HEK293 (cell line): ENCODE results near the gene TNFRSF14.

ENCODE experiments used
- CTCF ChIP-seq: fragments of 450-650 bp; formaldehyde crosslinking; IDR thresholded peaks from 2 replicates; pipeline ENCODE4 v1.5.1; 2016; ENCODE audit warnings: missing biosample characterization, missing genetic modification characterization
- GLI4 ChIP-seq: fragments of 450-650 bp; formaldehyde crosslinking; IDR thresholded peaks from 2 replicates; pipeline ENCODE4 v1.5.1; 2016; ENCODE audit warnings: missing biosample characterization, missing genetic modification characterization
- ZFP37 ChIP-seq: fragments of 450-650 bp; formaldehyde crosslinking; IDR thresholded peaks from 2 replicates; pipeline ENCODE4 v1.5.1; 2016; ENCODE audit warnings: missing biosample characterization, missing genetic modification characterization
- ZFP41 ChIP-seq: fragments of 450-650 bp; formaldehyde crosslinking; IDR thresholded peaks from 2 replicates; pipeline ENCODE4 v1.5.1; 2016; ENCODE audit warnings: missing biosample characterization, missing genetic modification characterization, borderline replicate concordance
- ZNF266 ChIP-seq: fragments of 450-650 bp; formaldehyde crosslinking; IDR thresholded peaks from 2 replicates; pipeline ENCODE4 v1.5.1; 2016; ENCODE audit warnings: missing biosample characterization, missing genetic modification characterization, low read depth
- ZNF274 ChIP-seq, 2 experiments: fragments of 200-500 bp in 1 of 2; fragments of 450-650 bp in 1 of 2; sonication (Bioruptor generic) in 1 of 2; formaldehyde crosslinking in 1 of 2; IDR thresholded peaks; 2 replicates each; pipeline versions ENCODE4 v1.5.1 to v1.6.1; 2014 to 2016; ENCODE audit warnings: borderline replicate concordance in 1 of 2, inconsistent platforms in 1 of 2, low read length in 1 of 2, missing biosample characterization in 1 of 2, missing genetic modification characterization in 1 of 2
- ZSCAN5A ChIP-seq: fragments of 450-650 bp; formaldehyde crosslinking; IDR thresholded peaks from 2 replicates; pipeline ENCODE4 v1.5.1; 2016; ENCODE audit warnings: missing biosample characterization, missing genetic modification characterization

- no peak for TF ChIP-seq GLI4 (tag by site-specific recombination)
- no peak for TF ChIP-seq ZSCAN5A (tag by site-specific recombination)
- TF ChIP-seq CTCF (tag by site-specific recombination): no peak
- no peak for TF ChIP-seq ZFP41 (tag by site-specific recombination)
- no peak for TF ChIP-seq ZFP37 (tag by site-specific recombination)
- TF ChIP-seq ZNF274 (IDR thresholded peaks at IDR 0.05; ENCODE audit: low read length): no peak
- TF ChIP-seq ZNF274 (tag by site-specific recombination; IDR thresholded peaks at IDR 0.05; ENCODE audit: borderline replicate concordance): no peak
- no peak for TF ChIP-seq ZNF266
Measured at GRCh38 chr1:2595261-2595811, 39.2 kb downstream of the TNFRSF14 start.
